Liver (tissue), 9 donors: Measurements from ENCODE around the gene TBC1D16. TPM values are rescaled to one million over a fixed set of nuclear protein-coding genes. Genes with fewer than 3 reads are reported as not detected.

Experiments
- DNase-seq: peaks from one replicate; pipeline ENCODE4 v3.0.0-alpha.2; 2017; ENCODE audit warnings: low spot score
- H3K27ac ChIP-seq, 2 donors: one replicate each; pipeline ENCODE4 v1.7.0; 2013; ENCODE audit warnings: inconsistent platforms in 2 of 2, low read length in 2 of 2, control low read depth in 1 of 2, low read depth in 1 of 2, mild to moderate bottlenecking in 1 of 2
- H3K27me3 ChIP-seq, 4 donors: one replicate each; pipeline versions ENCODE4 v1.6.1 to v1.7.0; 2013; ENCODE audit warnings: low read length in 3 of 4, inconsistent platforms in 1 of 4, mild to moderate bottlenecking in 1 of 4, moderate library complexity in 1 of 4; ENCODE audit not compliant: control insufficient read depth in 4 of 4, insufficient read depth in 4 of 4
- H3K36me3 ChIP-seq, 4 donors: one replicate each; pipeline versions ENCODE4 v1.6.1 to v1.7.0; 2013; ENCODE audit warnings: low read length in 3 of 4, mild to moderate bottlenecking in 3 of 4, low read depth in 1 of 4, moderate library complexity in 1 of 4; ENCODE audit not compliant: control insufficient read depth in 4 of 4, insufficient read depth in 3 of 4
- H3K4me1 ChIP-seq, 4 donors: one replicate each; pipeline versions ENCODE4 v1.6.1 to v1.7.0; 2013; ENCODE audit warnings: low read length in 3 of 4, mild to moderate bottlenecking in 3 of 4, moderate library complexity in 1 of 4; ENCODE audit not compliant: control insufficient read depth in 4 of 4, insufficient read depth in 4 of 4
- H3K4me3 ChIP-seq, 3 donors: one replicate each; pipeline versions ENCODE4 v1.6.1 to v1.7.0; 2013; ENCODE audit warnings: low read length in 3 of 3, control low read depth in 1 of 3, low read depth in 1 of 3, mild to moderate bottlenecking in 1 of 3
- H3K9ac ChIP-seq, 2 donors: one replicate each; pipeline ENCODE4 v1.7.0; 2013; ENCODE audit warnings: low read length in 2 of 2, mild to moderate bottlenecking in 2 of 2, moderate library complexity in 2 of 2, control low read depth in 1 of 2, low read depth in 1 of 2
- H3K9me3 ChIP-seq, 4 donors: one replicate each; pipeline versions ENCODE4 v1.6.1 to v1.7.0; 2013; ENCODE audit warnings: low read length in 3 of 4; ENCODE audit not compliant: control insufficient read depth in 4 of 4
- ATF3 ChIP-seq: IDR thresholded peaks from 2 replicates; pipeline ENCODE4 v1.6.1; 2016; ENCODE audit warnings: antibody characterized with exemption
- CTCF ChIP-seq: fragments of 150-350 bp; IDR thresholded peaks from 2 replicates; pipeline ENCODE4 v1.5.1; 2017; ENCODE audit warnings: improper control_type of control experiment, low read depth, low read length; ENCODE audit not compliant: missing input control
- EGR1 ChIP-seq, 2 donors: IDR thresholded peaks; 2 replicates each; pipeline ENCODE4 v1.6.1; 2016 to 2018; ENCODE audit warnings: antibody characterized with exemption in 2 of 2, low read depth in 2 of 2
- FOXA1 ChIP-seq: IDR thresholded peaks from 2 replicates; pipeline ENCODE4 v1.6.1; 2016; ENCODE audit warnings: antibody characterized with exemption
- FOXA2 ChIP-seq: IDR thresholded peaks from 2 replicates; pipeline ENCODE4 v1.6.1; 2016; ENCODE audit warnings: antibody characterized with exemption
- GABPA ChIP-seq, 2 donors: IDR thresholded peaks in 1 of 2; conservative IDR thresholded peaks in 1 of 2; 2 replicates each; pipeline ENCODE4 v1.6.1; 2016; ENCODE audit warnings: antibody characterized with exemption in 2 of 2, mild to moderate bottlenecking in 1 of 2, moderate library complexity in 1 of 2
- HNF4A ChIP-seq, 2 donors: conservative IDR thresholded peaks; 2 replicates each; pipeline ENCODE4 v1.6.1; 2016; ENCODE audit warnings: antibody characterized with exemption in 2 of 2, mild to moderate bottlenecking in 2 of 2
- HNF4G ChIP-seq: IDR thresholded peaks from 2 replicates; pipeline ENCODE4 v1.6.1; 2016; ENCODE audit warnings: antibody characterized with exemption
- NR2F2 ChIP-seq: IDR thresholded peaks from 2 replicates; pipeline ENCODE4 v1.6.1; 2016; ENCODE audit warnings: antibody characterized with exemption
- RAD21 ChIP-seq, 2 donors: IDR thresholded peaks; 2 replicates each; pipeline ENCODE4 v1.6.1; 2016; ENCODE audit warnings: antibody characterized with exemption in 2 of 2, mild to moderate bottlenecking in 2 of 2
- RXRA ChIP-seq, 2 donors: IDR thresholded peaks; 2 replicates each; pipeline ENCODE4 v1.6.1; 2017 to 2018; ENCODE audit warnings: antibody characterized with exemption in 2 of 2, mild to moderate bottlenecking in 1 of 2
- SP1 ChIP-seq: IDR thresholded peaks from 2 replicates; pipeline ENCODE4 v1.6.1; 2018; ENCODE audit warnings: antibody characterized with exemption, mild to moderate bottlenecking
- TAF1 ChIP-seq: conservative IDR thresholded peaks from 2 replicates; pipeline ENCODE4 v1.6.1; 2016; ENCODE audit warnings: antibody characterized with exemption, mild to moderate bottlenecking
- YY1 ChIP-seq: IDR thresholded peaks from 2 replicates; pipeline ENCODE4 v1.6.1; 2016; ENCODE audit warnings: antibody characterized with exemption, mild to moderate bottlenecking
- ZBTB33 ChIP-seq: IDR thresholded peaks from 2 replicates; pipeline ENCODE4 v1.6.1; 2016; ENCODE audit warnings: antibody characterized with exemption
- WGBS: extraction: QIAGEN DNeasy Blood & Tissue Kit; methylation state at CpG from one replicate; pipeline ENCODE4 v1.1.7; 2013; 5-methylcytosine and 5-hydroxymethylcytosine counted together
- polyA plus RNA-seq, 2 donors: library from polyadenylated mRNA; stranded (reverse) in 1 of 2; unstranded in 1 of 2; fragments of 200-250 nt in 1 of 2; fragments of >200 nt in 1 of 2; fragmentation: Nextera tagmentation in 1 of 2; extraction: Ambion mirVana in 1 of 2; gene quantifications; one replicate each; pipeline versions ENCODE4 v1.2.1 to v1.2.3, GENCODE V29; 2013 to 2015
- total RNA-seq, 2 donors: library from RNA; depleted of rRNA; stranded (reverse); fragments of >200 nt; gene quantifications; one replicate each; pipeline ENCODE4 v1.2.3, GENCODE V29; 2014
- donor health status: healthy.
- donor health status: healthy.
- donor health status: healthy.
- donor health status: healthy.
- donor health status: healthy.

Gene TBC1D16
- total and polyA plus RNA-seq, 4 donors: 3.4 to 29.5 (median 4.7) TPM

- no peaks in the 10 kb centered on the region for H3K4me1 ChIP-seq
- H3K27me3 ChIP-seq: no peaks in the 10 kb centered on the region
- H3K9ac ChIP-seq: no peak overlapping the region
- no peak for TF ChIP-seq FOXA1
- TF ChIP-seq NR2F2: no peak
- TF ChIP-seq EGR1 (IDR thresholded peaks at IDR 0.05; ENCODE audit: low read depth in 2 of 2): no peak
- no peak for TF ChIP-seq GABPA (IDR thresholded peaks at IDR 0.05 in 1 of 2, conservative IDR thresholded peaks at IDR 0.05 in 1 of 2)
- TF ChIP-seq ATF3: no peak
- no peak for TF ChIP-seq YY1
- TF ChIP-seq RXRA (IDR thresholded peaks at IDR 0.05): no peak
- no peak for TF ChIP-seq FOXA2
- TF ChIP-seq CTCF: no peak
- TF ChIP-seq HNF4G: no peak
- TF ChIP-seq ZBTB33: no peak
- H3K27ac ChIP-seq: no peak overlapping the region
- H3K36me3 ChIP-seq: no peaks in the 10 kb centered on the region
- no peaks in the 10 kb centered on the region for H3K9me3 ChIP-seq
- 91% methylated on average over 13 of the region's 13 CpGs for WGBS
- no peak overlapping the region for H3K4me3 ChIP-seq
- DNase-seq: no peak
These were observed 79.8 kb downstream of the TBC1D16 start for GRCh38 chr17:79955691-79956440.

- WGBS: 95% methylated on average over 10 of the region's 10 CpGs
- no peak overlapping the region for H3K4me3 ChIP-seq
- no peak overlapping the region for H3K27ac ChIP-seq
- no peak for DNase-seq
- no peak overlapping the region for H3K9ac ChIP-seq
- TF ChIP-seq HNF4A (conservative IDR thresholded peaks at IDR 0.05) (no peak), SP1 (no peak), ZBTB33 (no peak), NR2F2 (no peak), EGR1 (IDR thresholded peaks at IDR 0.05; ENCODE audit: low read depth in 2 of 2) (no peak), FOXA1 (no peak), RXRA (IDR thresholded peaks at IDR 0.05) (no peak), RAD21 (IDR thresholded peaks at IDR 0.05) (no peak), TAF1 (no peak)
- no peaks in the 10 kb centered on the region for H3K36me3 ChIP-seq
- no peaks in the 10 kb centered on the region for H3K4me1 ChIP-seq
- no peaks in the 10 kb centered on the region for H3K9me3 ChIP-seq
- H3K27me3 ChIP-seq: no peaks in the 10 kb centered on the region
These were observed 80.5 kb downstream of the TBC1D16 start for GRCh38 chr17:79955167-79955549.
